Activated naive CD4-positive, alpha-beta T cell treated with anti-CD3 and anti-CD28 coated beads, Interleukin-2, amount 50 U/mL, for 24 hours (primary cell): ENCODE results near the gene SSH2.
"Not testable (repeated sequence)": the region's sequence is repeated elsewhere in the genome, so short reads cannot be mapped to it uniquely, and the experiment has no call there.

Experiments
- H3K27ac Mint-ChIP-seq: one replicate; pipeline ENCODE4 v1.8.0; 2021; ENCODE audit warnings: mild to moderate bottlenecking, mixed read lengths
- H3K27me3 Mint-ChIP-seq: one replicate; pipeline ENCODE4 v1.8.0; 2021; ENCODE audit warnings: mixed read lengths
- H3K36me3 Mint-ChIP-seq: one replicate; pipeline ENCODE4 v1.8.0; 2021; ENCODE audit warnings: mixed read lengths
- H3K4me1 Mint-ChIP-seq: one replicate; pipeline ENCODE4 v1.8.0; 2021; ENCODE audit warnings: mixed read lengths
- H3K4me3 Mint-ChIP-seq: one replicate; pipeline ENCODE4 v1.8.0; 2021; ENCODE audit warnings: mild to moderate bottlenecking, mixed read lengths
- H3K9me3 Mint-ChIP-seq: one replicate; pipeline ENCODE4 v1.8.0; 2021; ENCODE audit warnings: mixed read lengths

Gene SSH2

GRCh38 chr17:29870836-29871465 is 59.1 kb downstream of the SSH2 start:
- H3K4me1 Mint-ChIP-seq: peaks cover 47% of the 10 kb centered on the region
- H3K27ac Mint-ChIP-seq: no peak overlapping the region
- no peak overlapping the region for H3K4me3 Mint-ChIP-seq
- no peaks in the 10 kb centered on the region for H3K27me3 Mint-ChIP-seq
- no peaks in the 10 kb centered on the region for H3K9me3 Mint-ChIP-seq
- peaks cover 2% of the 10 kb centered on the region for H3K36me3 Mint-ChIP-seq

GRCh38 chr17:29867643-29868181 is 62.3 kb downstream of the SSH2 start:
- Mint-ChIP-seq H3K27ac (no peak overlapping the region), H3K4me3 (no peak overlapping the region), H3K27me3 (no peaks in the 10 kb centered on the region), H3K4me1 (peaks cover 36% of the 10 kb centered on the region), H3K9me3 (no peaks in the 10 kb centered on the region), H3K36me3 (peaks cover 2% of the 10 kb centered on the region)

- no peaks in the 10 kb centered on the region for H3K27me3 Mint-ChIP-seq
- no peak overlapping the region for H3K4me3 Mint-ChIP-seq
- no peak overlapping the region for H3K27ac Mint-ChIP-seq
- no peaks in the 10 kb centered on the region for H3K9me3 Mint-ChIP-seq
- H3K4me1 Mint-ChIP-seq: peaks cover 36% of the 10 kb centered on the region
- H3K36me3 Mint-ChIP-seq: peaks cover 2% of the 10 kb centered on the region
These were observed 63.2 kb downstream of the SSH2 start for GRCh38 chr17:29866746-29867404.

GRCh38 chr17:29864615-29865014 is 65.4 kb downstream of the SSH2 start:
- Mint-ChIP-seq H3K9me3 (no peaks in the 10 kb centered on the region), H3K4me1 (peaks cover 32% of the 10 kb centered on the region), H3K27me3 (no peaks in the 10 kb centered on the region), H3K36me3 (peaks cover 3% of the 10 kb centered on the region), H3K4me3 (no peak overlapping the region), H3K27ac (no peak overlapping the region)

GRCh38 chr17:29864123-29864522 is 65.9 kb downstream of the SSH2 start:
- not testable (repeated sequence) for H3K27ac Mint-ChIP-seq, H3K27me3 Mint-ChIP-seq, H3K9me3 Mint-ChIP-seq, H3K36me3 Mint-ChIP-seq, H3K4me3 Mint-ChIP-seq
- peaks cover 28% of the 10 kb centered on the region for H3K4me1 Mint-ChIP-seq

GRCh38 chr17:29862951-29863350 is 67.1 kb downstream of the SSH2 start:
- Mint-ChIP-seq H3K27ac (no peak overlapping the region), H3K27me3 (no peaks in the 10 kb centered on the region), H3K4me1 (peaks cover 19% of the 10 kb centered on the region), H3K4me3 (no peak overlapping the region), H3K9me3 (peaks cover 6% of the 10 kb centered on the region), H3K36me3 (peaks cover 10% of the 10 kb centered on the region)

- H3K27me3 Mint-ChIP-seq: no peaks in the 10 kb centered on the region
- peaks cover 12% of the 10 kb centered on the region for H3K4me1 Mint-ChIP-seq
- no peak overlapping the region for H3K4me3 Mint-ChIP-seq
- no peak overlapping the region for H3K27ac Mint-ChIP-seq
- H3K36me3 Mint-ChIP-seq: peaks cover 15% of the 10 kb centered on the region
- H3K9me3 Mint-ChIP-seq: peaks cover 9% of the 10 kb centered on the region
These were observed 67.9 kb downstream of the SSH2 start for GRCh38 chr17:29862127-29862526.

GRCh38 chr17:29859445-29859844 is 70.6 kb downstream of the SSH2 start:
- not testable (repeated sequence) for H3K9me3 Mint-ChIP-seq, H3K4me3 Mint-ChIP-seq, H3K27me3 Mint-ChIP-seq, H3K27ac Mint-ChIP-seq
- Mint-ChIP-seq H3K4me1 (peaks cover 17% of the 10 kb centered on the region), H3K36me3 (peaks cover 20% of the 10 kb centered on the region)

- Mint-ChIP-seq H3K27me3 (no peaks in the 10 kb centered on the region), H3K4me1 (peaks cover 19% of the 10 kb centered on the region), H3K9me3 (peaks cover 9% of the 10 kb centered on the region), H3K36me3 (peaks cover 24% of the 10 kb centered on the region), H3K4me3 (no peak overlapping the region), H3K27ac (no peak overlapping the region)
These were observed 72.2 kb downstream of the SSH2 start for GRCh38 chr17:29857823-29858222.

GRCh38 chr17:29857105-29857504 is 72.9 kb downstream of the SSH2 start:
- H3K27me3 Mint-ChIP-seq, H3K4me3 Mint-ChIP-seq, H3K9me3 Mint-ChIP-seq, H3K27ac Mint-ChIP-seq: not testable (repeated sequence)
- Mint-ChIP-seq H3K4me1 (peaks cover 19% of the 10 kb centered on the region), H3K36me3 (peaks cover 22% of the 10 kb centered on the region)

GRCh38 chr17:29855686-29856085 is 74.3 kb downstream of the SSH2 start:
- H3K4me1 Mint-ChIP-seq: peaks cover 19% of the 10 kb centered on the region
- H3K27me3 Mint-ChIP-seq: no peaks in the 10 kb centered on the region
- H3K27ac Mint-ChIP-seq: no peak overlapping the region
- peaks cover 9% of the 10 kb centered on the region for H3K9me3 Mint-ChIP-seq
- H3K36me3 Mint-ChIP-seq: peaks cover 22% of the 10 kb centered on the region
- H3K4me3 Mint-ChIP-seq: no peak overlapping the region

- H3K9me3 Mint-ChIP-seq: no peaks in the 10 kb centered on the region
- H3K36me3 Mint-ChIP-seq: peaks cover 8% of the 10 kb centered on the region
- no peak overlapping the region for H3K4me3 Mint-ChIP-seq
- H3K27ac Mint-ChIP-seq: no peak overlapping the region
- no peaks in the 10 kb centered on the region for H3K27me3 Mint-ChIP-seq
- peaks cover 8% of the 10 kb centered on the region for H3K4me1 Mint-ChIP-seq
These were observed 81.3 kb downstream of the SSH2 start for GRCh38 chr17:29848737-29849136.

GRCh38 chr17:29847527-29848400 is 82.3 kb downstream of the SSH2 start:
- no peak overlapping the region for H3K4me3 Mint-ChIP-seq
- no peaks in the 10 kb centered on the region for H3K27me3 Mint-ChIP-seq
- H3K9me3 Mint-ChIP-seq: no peaks in the 10 kb centered on the region
- peaks cover 4% of the 10 kb centered on the region for H3K36me3 Mint-ChIP-seq
- peaks cover 4% of the 10 kb centered on the region for H3K4me1 Mint-ChIP-seq
- H3K27ac Mint-ChIP-seq: no peak overlapping the region

- H3K9me3 Mint-ChIP-seq: no peaks in the 10 kb centered on the region
- H3K4me3 Mint-ChIP-seq: no peak overlapping the region
- H3K27ac Mint-ChIP-seq: no peak overlapping the region
- H3K27me3 Mint-ChIP-seq: no peaks in the 10 kb centered on the region
- peaks cover 4% of the 10 kb centered on the region for H3K36me3 Mint-ChIP-seq
- peaks cover 4% of the 10 kb centered on the region for H3K4me1 Mint-ChIP-seq
These were observed 82.9 kb downstream of the SSH2 start for GRCh38 chr17:29847118-29847517.

- peaks cover 4% of the 10 kb centered on the region for H3K36me3 Mint-ChIP-seq
- H3K27me3 Mint-ChIP-seq: no peaks in the 10 kb centered on the region
- H3K9me3 Mint-ChIP-seq: no peaks in the 10 kb centered on the region
- peaks cover 4% of the 10 kb centered on the region for H3K4me1 Mint-ChIP-seq
- no peak overlapping the region for H3K4me3 Mint-ChIP-seq
- H3K27ac Mint-ChIP-seq: no peak overlapping the region
These were observed 83.7 kb downstream of the SSH2 start for GRCh38 chr17:29846298-29846697.
